Astrocyte of the cerebellum (primary cell): ENCODE data around the gene CACNA1E.

ENCODE experiments used
- DNase-seq: peaks from one replicate; pipeline ENCODE4 v3.0.0-alpha.2; 2011; ENCODE audit warnings: low read depth
- H3K4me3 ChIP-seq: 2 replicates; pipeline ENCODE4 v1.5.1; 2011; ENCODE audit warnings: mild to moderate bottlenecking, low read depth, low read length, moderate library complexity
- CTCF ChIP-seq: IDR thresholded peaks from 2 replicates; pipeline ENCODE4 v1.5.1; 2012; ENCODE audit warnings: low read length, low read depth, moderate library complexity, mild to moderate bottlenecking; ENCODE audit errors: missing control alignments
- in situ Hi-C: cut with HindIII; loops from 2 replicates; pipeline ENCODE4 v1.10.0; 2017; ENCODE audit warnings: low sequenced_read_pairs

CACNA1E gene

DNA sequence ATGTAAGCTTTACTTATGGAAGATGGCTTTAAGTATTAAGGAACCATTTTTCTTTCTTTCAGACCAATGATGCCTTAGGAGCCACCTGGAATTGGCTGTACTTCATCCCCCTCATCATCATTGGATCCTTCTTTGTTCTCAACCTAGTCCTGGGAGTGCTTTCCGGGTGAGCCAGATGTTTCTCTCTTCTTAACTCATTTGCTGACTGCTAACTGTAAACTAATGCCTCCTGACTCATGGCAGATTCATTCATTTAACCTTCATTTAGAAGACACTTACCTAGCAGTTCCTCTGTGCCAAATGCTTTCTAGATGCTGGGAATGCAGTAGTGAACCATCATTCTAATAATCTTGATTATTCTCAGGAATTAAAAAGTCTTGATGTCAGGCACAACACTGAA, 168.0 kb downstream of the CACNA1E start:
- no peak for TF ChIP-seq CTCF
- in situ Hi-C loops, result no loop called here
- no peak overlapping the region for H3K4me3 ChIP-seq
- no peak for DNase-seq

GRCh38 chr1:181655756-181656155, 172.4 kb downstream of the CACNA1E start:
- TF ChIP-seq CTCF, result no peak
- DNase-seq, result peak; percentile 1
- in situ Hi-C loops, result no loop called here
- H3K4me3 ChIP-seq, result no peak overlapping the region

DNA sequence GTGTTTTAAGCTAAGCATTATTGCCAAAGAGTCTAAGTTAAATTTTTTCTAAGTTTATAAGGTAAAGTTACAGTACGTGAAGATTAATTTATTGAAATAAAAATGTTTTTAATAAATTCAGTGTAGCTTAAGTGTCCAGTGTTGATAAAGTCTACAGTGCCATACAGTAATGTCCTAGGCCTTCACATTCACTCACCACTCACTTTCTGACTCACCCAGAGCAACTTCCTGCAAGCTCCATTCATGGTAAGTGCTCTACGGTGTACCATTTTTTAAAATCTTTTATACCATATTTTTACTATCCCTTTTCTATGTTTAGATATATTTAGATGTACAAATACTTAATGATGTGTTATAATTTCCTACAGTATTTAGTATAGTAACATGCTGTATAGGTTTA, 173.2 kb downstream of the CACNA1E start:
- H3K4me3 ChIP-seq, result no peak overlapping the region
- in situ Hi-C loops, result no loop called here
- no peak for TF ChIP-seq CTCF
- no peak for DNase-seq

DNA sequence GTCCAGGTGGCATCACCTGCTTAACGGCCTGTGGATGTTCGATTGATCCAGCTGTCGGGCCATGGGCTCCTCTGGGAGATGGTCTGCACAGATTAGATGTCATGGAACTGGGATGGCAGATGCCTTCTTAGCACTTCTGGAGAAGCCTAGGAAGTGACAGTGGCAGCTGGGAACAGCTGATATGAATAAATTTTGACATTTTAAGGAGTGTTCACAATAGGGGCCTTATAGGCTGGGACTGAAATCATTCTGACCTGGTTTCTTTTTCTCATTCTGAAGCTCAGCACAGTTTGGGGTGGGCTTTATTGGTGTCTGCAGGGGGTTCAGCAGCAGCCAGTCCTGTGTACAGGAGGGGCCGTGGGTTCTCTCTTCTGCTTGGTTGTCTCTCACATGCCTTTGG, 175.3 kb downstream of the CACNA1E start:
- no peak overlapping the region for H3K4me3 ChIP-seq
- in situ Hi-C loops, result no loop called here
- DNase-seq, result no peak
- TF ChIP-seq CTCF, result no peak

- no peak overlapping the region for H3K4me3 ChIP-seq
- in situ Hi-C loops, result no loop called here
- no peak for DNase-seq
- no peak for TF ChIP-seq CTCF
These were observed 176.1 kb downstream of the CACNA1E start for GRCh38 chr1:181659321-181659957.

DNA sequence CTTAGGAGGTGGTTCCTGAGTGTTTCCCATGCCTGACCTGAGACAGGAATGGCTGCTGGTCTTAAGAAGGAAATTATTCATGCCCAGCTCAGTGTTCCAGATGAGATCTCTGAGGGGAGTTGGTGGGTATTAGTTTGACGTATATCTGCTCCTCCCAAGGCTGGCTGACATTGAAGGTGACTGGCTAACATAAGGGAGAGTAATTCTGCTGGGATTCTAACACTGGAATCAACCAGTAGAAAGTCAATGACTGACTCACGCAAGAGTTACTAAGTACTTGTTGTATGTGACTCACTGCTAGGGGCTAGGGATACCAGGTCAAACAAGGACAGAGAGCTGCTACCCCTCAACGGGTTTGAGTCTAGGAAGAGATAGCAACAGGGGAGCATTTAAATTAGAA, 177.3 kb downstream of the CACNA1E start:
- no peak overlapping the region for H3K4me3 ChIP-seq
- in situ Hi-C loops, result no loop called here
- no peak for DNase-seq
- no peak for TF ChIP-seq CTCF
